NCI-H2107 (cell line): ENCODE results near the gene PJA1.

Source experiments
- DNase-seq: peaks from one replicate; lab custom pipeline; 2025; lab: John Stamatoyannopoulos, UW

Gene PJA1

GRCh38 chrX:69172937-69173336, 7.7 kb upstream of the PJA1 start:
- no peak for DNase-seq

- DNase-seq: no peak
Measured at GRCh38 chrX:69170319-69170718, 5.1 kb upstream of the PJA1 start.

GRCh38 chrX:69163936-69164741, 1.1 kb downstream of the PJA1 start:
- DNase-seq: peak; percentile 14

GRCh38 chrX:69162361-69162865, 2.8 kb downstream of the PJA1 start:
- no peak for DNase-seq

- no peak for DNase-seq
Measured at GRCh38 chrX:69161786-69162349, 3.4 kb downstream of the PJA1 start.

DNA sequence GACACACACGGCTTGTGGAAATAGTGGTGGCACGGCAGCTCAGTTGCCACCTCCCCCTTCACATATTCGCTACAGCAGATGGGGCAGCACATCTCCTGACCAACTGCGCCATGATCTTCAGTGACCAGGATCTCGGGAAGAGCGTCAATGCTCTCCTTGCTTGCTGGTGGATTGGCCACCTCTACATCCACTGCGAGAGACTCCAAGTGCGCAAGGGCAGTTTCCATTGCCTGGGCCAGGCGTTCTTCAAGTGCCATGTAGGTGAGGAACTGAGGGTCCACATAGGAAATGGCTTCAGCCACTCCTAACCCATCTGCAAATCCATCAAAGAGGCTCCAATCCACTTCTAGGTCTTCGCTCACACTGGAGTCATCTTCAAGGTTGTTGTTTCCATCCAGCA, 3.9 kb downstream of the PJA1 start:
- DNase-seq: no peak

DNA sequence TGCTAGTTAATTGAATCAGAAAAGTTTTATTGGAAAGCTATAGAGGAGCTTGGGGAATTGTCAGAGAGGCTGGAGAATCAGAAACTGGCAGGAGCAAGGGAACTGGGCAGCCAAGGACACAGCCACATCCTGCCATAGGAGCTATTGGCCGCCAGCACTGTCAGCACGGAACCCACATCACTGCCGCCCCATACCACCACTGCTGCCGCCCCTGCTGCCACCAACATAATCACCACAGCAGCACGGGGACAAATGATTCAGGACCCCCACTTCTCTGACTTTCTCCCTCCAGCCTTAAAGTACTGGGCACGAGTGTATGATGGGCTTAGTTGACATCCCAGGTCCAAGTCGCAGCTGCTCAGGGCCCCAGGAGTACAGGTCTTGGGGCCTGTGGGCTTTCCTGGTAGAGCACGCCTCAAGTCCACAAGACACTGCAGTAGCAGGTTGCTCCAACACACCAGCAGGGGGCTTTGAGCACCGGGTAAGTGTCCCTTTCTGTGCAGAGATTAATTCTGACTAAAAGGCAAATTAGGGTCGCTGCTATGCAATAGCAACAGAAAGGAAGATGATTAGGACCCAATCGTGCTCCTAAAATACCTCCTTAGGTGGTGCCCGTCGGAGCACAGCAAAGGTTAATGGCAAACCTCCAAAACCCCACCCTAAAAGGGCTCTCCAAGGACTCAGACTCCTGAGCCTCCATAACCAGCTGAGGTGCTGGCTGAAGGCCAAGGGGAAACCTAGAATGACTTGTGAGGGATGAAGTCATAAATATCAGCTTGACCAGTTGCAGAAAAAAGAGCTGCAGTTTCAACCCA, 6.9 kb downstream of the PJA1 start:
- peak; percentile 9 for DNase-seq

- no peak for DNase-seq
Measured at GRCh38 chrX:69156638-69157037, 8.6 kb downstream of the PJA1 start.

DNA sequence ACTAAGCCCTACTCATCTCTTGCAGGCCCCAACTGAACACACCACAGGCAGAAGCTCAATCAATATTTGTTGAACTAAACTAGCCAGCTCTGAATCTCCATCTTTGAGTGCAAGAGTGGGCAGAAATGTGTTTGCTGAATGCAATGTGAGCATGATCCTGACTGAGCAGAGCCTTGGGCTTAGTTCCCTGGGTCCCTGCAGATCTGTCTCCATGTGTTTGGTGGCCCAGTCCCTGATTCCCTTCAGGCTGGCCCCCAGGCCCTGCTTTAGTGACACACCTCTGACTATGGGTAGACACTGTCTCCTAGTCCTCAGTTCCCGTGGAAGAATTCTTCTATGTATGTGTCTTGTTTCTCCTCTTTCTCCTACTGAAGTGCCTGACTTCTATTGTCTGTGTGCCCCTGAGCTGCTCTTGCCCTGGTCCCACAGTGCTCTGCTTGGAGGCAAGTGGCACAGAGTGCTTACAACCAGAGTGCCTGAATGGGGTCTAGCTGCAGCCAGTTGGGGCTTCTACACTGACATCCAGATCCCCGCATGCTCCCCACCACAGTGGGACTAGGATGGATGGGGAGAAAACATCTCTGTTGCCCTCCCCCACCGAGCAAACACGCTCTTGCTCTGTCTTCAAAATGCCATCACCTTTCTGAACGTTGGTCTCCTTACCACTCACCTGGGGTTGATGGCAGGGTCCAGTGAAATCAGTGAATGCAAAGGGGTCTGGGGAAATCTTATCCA, 9.3 kb downstream of the PJA1 start:
- no peak for DNase-seq

- DNase-seq: no peak
Measured at GRCh38 chrX:69154051-69154450, 11.2 kb downstream of the PJA1 start.

- DNase-seq: no peak
Measured at GRCh38 chrX:69153060-69153730, 12.1 kb downstream of the PJA1 start.

DNA sequence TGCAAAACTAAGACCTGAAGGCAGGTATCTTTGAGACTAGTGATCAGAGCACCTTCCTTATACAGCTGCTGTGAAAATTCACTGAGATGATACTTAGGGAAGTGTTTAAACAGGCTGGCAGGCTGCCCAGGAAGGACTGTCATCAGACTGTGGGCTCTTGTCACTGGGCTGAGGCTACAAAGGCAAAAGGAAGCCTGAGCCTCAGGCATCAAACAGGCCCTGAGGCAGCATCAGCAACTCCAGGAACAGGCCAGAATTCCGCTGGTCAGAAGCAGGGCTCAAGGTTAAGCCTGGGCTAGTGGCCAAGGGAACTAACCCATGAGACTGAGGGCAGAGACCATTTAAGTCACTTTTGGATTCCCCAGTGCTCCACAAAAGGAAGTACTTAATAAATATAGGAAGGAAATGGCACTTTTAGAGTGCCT, 12.8 kb downstream of the PJA1 start:
- DNase-seq: peak; percentile 14

- no peak for DNase-seq
Measured at GRCh38 chrX:69151866-69152284, 13.4 kb downstream of the PJA1 start.

- no peak for DNase-seq
Measured at GRCh38 chrX:69150281-69150960, 14.8 kb downstream of the PJA1 start.

- DNase-seq: no peak
Measured at GRCh38 chrX:69149466-69150280, 15.6 kb downstream of the PJA1 start.

- no peak for DNase-seq
Measured at GRCh38 chrX:69148946-69149345, 16.3 kb downstream of the PJA1 start.

GRCh38 chrX:69146739-69147138, 18.5 kb downstream of the PJA1 start:
- no peak for DNase-seq

DNA sequence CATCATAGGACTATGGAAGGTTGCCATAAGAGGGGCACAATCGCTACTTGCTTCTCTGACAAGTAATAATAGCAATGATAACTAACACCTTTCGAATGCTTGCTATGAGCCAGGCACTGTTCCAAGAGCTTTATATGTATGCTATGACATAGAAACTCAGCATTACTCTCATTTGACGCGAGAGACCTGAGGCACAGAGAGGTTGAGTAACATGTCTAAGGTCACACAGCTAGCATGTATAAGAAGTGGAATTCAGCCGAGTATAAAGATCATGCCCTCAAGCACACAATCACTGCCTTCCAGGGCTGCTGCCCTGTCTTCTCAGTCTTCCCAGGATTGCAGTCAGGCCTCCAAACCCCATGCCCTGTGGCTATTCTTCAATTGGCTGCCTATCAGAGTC, 19.5 kb downstream of the PJA1 start:
- no peak for DNase-seq

DNA sequence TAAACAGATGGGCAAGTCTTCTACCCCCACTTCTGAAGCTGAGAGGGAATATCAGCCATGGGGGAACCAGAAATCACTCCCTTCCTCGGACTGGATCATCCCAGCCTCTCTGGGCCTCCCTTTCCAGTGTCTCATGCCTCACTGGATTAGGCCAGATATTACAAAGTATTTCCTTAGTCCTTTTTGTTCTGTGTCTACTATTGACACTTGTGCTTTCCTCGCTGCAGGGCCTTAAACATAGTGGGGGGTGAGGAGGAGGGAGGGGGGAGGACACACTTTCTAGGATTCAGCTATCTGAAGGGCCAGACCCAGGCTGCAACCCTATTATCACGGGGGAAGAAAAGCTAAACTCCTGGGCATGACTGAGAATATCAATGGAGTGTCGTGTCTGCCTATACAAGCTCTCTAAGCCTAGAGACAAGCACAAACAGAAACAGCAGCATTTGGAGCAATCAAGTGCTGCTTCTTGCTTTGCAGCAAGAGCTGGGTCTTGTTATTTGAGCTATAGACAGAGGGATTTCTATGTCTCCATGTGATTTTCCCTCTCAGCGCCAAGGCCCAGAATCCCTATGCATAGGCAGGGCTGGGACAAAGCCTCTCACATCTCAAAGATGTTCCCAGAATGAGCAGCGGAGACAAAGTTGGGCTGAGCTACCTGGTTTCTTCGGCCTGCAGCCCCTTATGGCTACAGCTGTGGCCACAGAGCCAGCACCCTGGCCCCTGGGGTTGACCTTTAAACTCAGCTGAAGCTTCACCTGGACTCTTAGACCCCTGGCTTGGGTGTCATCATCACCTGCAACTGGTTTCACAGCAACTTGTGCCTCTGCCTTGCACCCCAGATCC, 20.2 kb downstream of the PJA1 start:
- DNase-seq: no peak
